ENCODE measurements around the gene TPPP3.

GRCh38 chr16:67425061-67425460, 31.8 kb upstream of the TPPP3 start:
- TF ChIP-seq CTCF (IDR thresholded peaks at IDR 0.05): no peak
- no peak for TF ChIP-seq TCF12 (IDR thresholded peaks at IDR 0.05)
- no peak for TF ChIP-seq ZBTB33 (IDR thresholded peaks at IDR 0.05; ENCODE audit: borderline replicate concordance, low read depth)
